Keratinocyte (primary cell): ENCODE results near the gene RASSF1.

Source experiments
- CTCF ChIP-seq, 3 experiments: IDR thresholded peaks in 1 of 3; conservative IDR thresholded peaks in 1 of 3; optimal IDR thresholded peaks in 1 of 3; 2 replicates in 2 of 3; 3 replicates in 1 of 3; pipeline versions ENCODE3 to v1.5.1; 2011; ENCODE audit warnings: low read length in 3 of 3, mild to moderate bottlenecking in 3 of 3, moderate library complexity in 2 of 3, control low read depth in 1 of 3, inconsistent platforms in 1 of 3; ENCODE audit not compliant: insufficient read depth in 2 of 3; ENCODE audit errors: extremely low read depth in 1 of 3
- EZH2 ChIP-seq: IDR thresholded peaks from one replicate; pipeline ENCODE4 v1.6.1; 2012; ENCODE audit warnings: inconsistent platforms, mild to moderate bottlenecking, low read length, moderate library complexity

GRCh38 chr3:50323092-50323600, 17.5 kb downstream of the RASSF1 start:
- TF ChIP-seq CTCF (optimal IDR thresholded peaks at IDR 0.05 in 1 of 3, IDR thresholded peaks at IDR 0.05 in 1 of 3, conservative IDR thresholded peaks at IDR 0.05 in 1 of 3; ENCODE audit: extremely low read depth in 1 of 3, insufficient read depth in 2 of 3, low read length in 3 of 3) (no peak), EZH2 (no peak)
